Measurements from ENCODE around the gene UBE3D. TPM values are rescaled to one million over a fixed set of nuclear protein-coding genes. Genes with fewer than 3 reads are reported as not detected.

Gene UBE3D
- total RNA-seq, 4 donors from 2014 or later: 11.0 to 14.8 (median 12.5) TPM

DNA sequence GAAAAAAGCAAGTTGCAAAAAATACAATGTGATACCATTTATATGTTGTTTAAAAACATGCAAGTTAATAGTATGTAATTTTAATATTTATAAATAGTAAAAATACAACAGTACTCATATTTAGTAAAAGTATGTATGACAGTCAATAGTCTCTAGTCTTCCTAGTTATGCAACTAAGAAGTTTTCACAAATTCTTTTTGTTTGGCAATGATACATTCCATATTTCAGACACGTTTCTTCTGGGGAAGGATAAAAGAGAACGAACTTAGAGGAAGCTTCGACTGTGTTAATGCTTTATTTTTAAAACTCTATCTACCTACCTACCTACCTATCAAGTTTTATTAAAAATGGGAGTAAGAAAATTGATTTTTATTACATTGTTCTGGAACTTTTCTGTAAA is 77.7 kb downstream of the UBE3D start:
- no peak overlapping the region for H3K27ac ChIP-seq
- no peaks in the 10 kb centered on the region for H3K36me3 ChIP-seq
- H3K4me3 ChIP-seq (replicated peaks in 1 of 3): no peak overlapping the region
- H3K9me3 ChIP-seq: no peaks in the 10 kb centered on the region
- TF ChIP-seq POLR2A (IDR thresholded peaks at IDR 0.05): no peak
- TF ChIP-seq, protein P1, sequence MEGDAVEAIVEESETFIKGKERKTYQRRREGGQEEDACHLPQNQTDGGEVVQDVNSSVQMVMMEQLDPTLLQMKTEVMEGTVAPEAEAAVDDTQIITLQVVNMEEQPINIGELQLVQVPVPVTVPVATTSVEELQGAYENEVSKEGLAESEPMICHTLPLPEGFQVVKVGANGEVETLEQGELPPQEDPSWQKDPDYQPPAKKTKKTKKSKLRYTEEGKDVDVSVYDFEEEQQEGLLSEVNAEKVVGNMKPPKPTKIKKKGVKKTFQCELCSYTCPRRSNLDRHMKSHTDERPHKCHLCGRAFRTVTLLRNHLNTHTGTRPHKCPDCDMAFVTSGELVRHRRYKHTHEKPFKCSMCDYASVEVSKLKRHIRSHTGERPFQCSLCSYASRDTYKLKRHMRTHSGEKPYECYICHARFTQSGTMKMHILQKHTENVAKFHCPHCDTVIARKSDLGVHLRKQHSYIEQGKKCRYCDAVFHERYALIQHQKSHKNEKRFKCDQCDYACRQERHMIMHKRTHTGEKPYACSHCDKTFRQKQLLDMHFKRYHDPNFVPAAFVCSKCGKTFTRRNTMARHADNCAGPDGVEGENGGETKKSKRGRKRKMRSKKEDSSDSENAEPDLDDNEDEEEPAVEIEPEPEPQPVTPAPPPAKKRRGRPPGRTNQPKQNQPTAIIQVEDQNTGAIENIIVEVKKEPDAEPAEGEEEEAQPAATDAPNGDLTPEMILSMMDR (IDR thresholded peaks at IDR 0.05): no peak
- intact Hi-C loops (cut with DNase I): no loop called here
- no peaks in the 10 kb centered on the region for H3K4me1 ChIP-seq
- H3K27me3 ChIP-seq: no peaks in the 10 kb centered on the region
- WGBS, 2 donors: 72 to 90% methylated on average over 3 of the region's 3 CpGs
- no peak for DNase-seq

DNA sequence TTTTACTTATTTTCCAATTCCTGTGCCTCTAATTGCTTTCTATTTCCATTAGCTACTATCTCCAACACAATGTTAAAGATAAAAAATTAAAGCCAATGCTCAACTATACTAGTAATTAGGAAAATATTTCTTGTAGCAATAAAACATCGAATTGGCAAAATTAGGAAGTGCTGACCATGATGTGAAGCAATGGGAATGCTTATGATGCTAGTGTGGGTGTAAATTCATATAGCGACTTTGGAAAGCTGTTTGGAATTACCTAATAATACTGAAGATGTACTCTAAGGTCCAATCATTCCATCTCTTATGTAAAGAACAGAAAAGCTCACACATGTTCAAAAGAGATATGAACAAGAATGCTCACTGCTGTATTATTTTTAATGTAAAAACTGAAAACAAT is 78.2 kb downstream of the UBE3D start:
- Histone ChIP-seq H3K4me3 (replicated peaks in 1 of 3) (no peak overlapping the region), H3K27ac (no peak overlapping the region), H3K36me3 (no peaks in the 10 kb centered on the region), H3K9me3 (no peaks in the 10 kb centered on the region), H3K4me1 (no peaks in the 10 kb centered on the region), H3K27me3 (no peaks in the 10 kb centered on the region)
- intact Hi-C loops (cut with DNase I): no loop called here
- WGBS, 2 donors: 88 to 92% methylated on average over 2 of the region's 2 CpGs
- no peak for DNase-seq
- TF ChIP-seq POLR2A (IDR thresholded peaks at IDR 0.05): no peak
- TF ChIP-seq, protein P1 (IDR thresholded peaks at IDR 0.05): no peak

DNA sequence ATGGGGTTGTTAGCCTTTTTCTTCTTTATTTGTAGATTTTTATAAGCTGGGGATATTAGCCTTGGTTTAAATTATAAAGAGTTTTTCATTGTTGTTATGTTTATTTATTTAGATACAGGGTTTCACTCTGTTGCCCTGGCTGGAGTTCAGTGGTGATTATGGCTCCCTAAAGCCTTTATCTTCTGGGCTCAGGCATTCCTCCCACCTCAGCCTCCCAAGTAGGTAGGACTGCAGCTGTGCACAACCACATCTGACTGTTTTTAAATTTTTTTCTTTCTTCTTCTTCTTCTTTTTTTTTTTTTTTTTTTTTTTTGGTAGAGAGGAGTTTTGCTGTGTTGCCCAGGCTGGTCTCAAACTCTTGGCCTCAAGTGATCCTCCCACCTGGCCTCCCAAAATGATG is 80.9 kb downstream of the UBE3D start:
- intact Hi-C loops (cut with DNase I): no loop called here
- H3K9me3 ChIP-seq: no peaks in the 10 kb centered on the region
- H3K4me1 ChIP-seq: no peaks in the 10 kb centered on the region
- no peaks in the 10 kb centered on the region for H3K36me3 ChIP-seq
- no peak overlapping the region for H3K27ac ChIP-seq
- H3K4me3 ChIP-seq (replicated peaks in 1 of 3): no peak overlapping the region
- DNase-seq: no peak
- no peaks in the 10 kb centered on the region for H3K27me3 ChIP-seq
- no peak for TF ChIP-seq POLR2A (IDR thresholded peaks at IDR 0.05)
- TF ChIP-seq, protein P1 (IDR thresholded peaks at IDR 0.05): no peak

DNA sequence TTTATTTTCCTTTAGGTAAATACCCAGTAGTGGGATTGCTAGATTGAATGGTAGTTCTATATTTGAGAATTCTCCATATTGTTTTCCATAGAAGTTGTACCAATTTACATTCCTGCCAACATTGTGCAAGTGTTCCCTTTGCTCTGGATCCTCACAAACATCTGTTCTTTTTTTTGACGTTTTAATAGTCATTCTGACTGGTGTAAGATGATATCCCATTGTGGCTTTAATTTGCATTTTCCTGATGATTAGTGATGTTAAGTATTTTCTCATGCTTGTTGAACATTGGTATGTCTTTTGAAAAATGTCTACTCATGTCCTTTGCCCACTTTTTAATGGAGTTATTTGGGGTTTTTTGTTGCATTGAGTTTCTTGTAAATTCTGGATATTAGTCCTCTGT is 85.6 kb downstream of the UBE3D start:
- intact Hi-C loops (cut with DNase I): no loop called here
- TF ChIP-seq POLR2A (IDR thresholded peaks at IDR 0.05): no peak
- TF ChIP-seq, protein P1 (IDR thresholded peaks at IDR 0.05): no peak

DNA sequence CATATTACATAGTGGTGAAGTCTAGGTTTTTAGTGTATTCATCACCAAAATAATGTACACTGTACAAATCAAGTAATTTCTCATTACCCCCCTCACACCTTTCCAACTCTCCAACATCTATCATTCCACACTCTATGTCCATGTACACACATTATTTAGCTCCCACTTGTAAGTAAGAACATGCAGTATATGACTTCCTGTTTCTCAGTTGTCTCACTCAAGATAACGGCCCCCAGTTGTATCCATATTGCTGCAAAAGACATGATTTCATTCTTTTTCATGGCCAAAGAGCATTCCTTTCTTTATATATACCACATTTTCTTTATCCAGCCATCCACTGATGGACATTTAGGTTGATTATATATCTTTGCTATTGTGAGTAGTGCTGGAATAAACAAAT is 86.0 kb downstream of the UBE3D start:
- Histone ChIP-seq H3K27ac (no peak overlapping the region), H3K27me3 (no peaks in the 10 kb centered on the region), H3K36me3 (no peaks in the 10 kb centered on the region), H3K9me3 (no peaks in the 10 kb centered on the region), H3K4me3 (replicated peaks in 1 of 3) (no peak overlapping the region), H3K4me1 (no peaks in the 10 kb centered on the region)
- DNase-seq: no peak
- WGBS, 2 donors: 87 to 90% methylated on average over 1 of the region's 1 CpG
- TF ChIP-seq, protein P1 (IDR thresholded peaks at IDR 0.05): no peak
- TF ChIP-seq POLR2A (IDR thresholded peaks at IDR 0.05): no peak
- intact Hi-C loops (cut with DNase I): no loop called here

More for the DNA sequence above, 85.6 kb downstream of the UBE3D start:
- Histone ChIP-seq H3K9me3 (no peaks in the 10 kb centered on the region), H3K4me1 (no peaks in the 10 kb centered on the region), H3K27ac (no peak overlapping the region), H3K4me3 (replicated peaks in 1 of 3) (no peak overlapping the region), H3K27me3 (no peaks in the 10 kb centered on the region), H3K36me3 (no peaks in the 10 kb centered on the region)
- 67 to 80% methylated on average over 1 of the region's 1 CpG for WGBS, 2 donors
- no peak for DNase-seq
